ENCODE results near the gene ANAPC13. TPM values are rescaled to one million over a fixed set of nuclear protein-coding genes. Genes with fewer than 3 reads are reported as not detected.

ANAPC13 gene
- total RNA-seq, 2 donors from 2014 or later: 21.3 to 36.3 TPM

DNA sequence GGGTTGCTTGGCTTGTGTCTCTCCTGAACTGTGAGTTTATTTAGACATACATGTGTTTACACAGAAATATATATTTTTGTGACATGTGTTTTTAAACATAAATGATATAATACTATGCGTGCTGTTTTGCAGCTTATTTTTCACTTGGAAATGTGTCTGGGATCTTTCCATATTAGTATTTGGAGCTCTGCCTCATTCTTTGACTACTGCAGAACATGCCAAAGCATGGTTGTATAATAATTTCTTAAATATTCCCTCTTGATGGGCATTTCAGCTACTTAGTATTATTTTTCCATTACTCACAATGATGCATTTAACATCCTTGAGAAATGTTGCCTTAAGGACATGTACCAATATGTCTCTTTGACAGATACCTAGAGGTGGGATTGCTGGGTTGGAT lies 19.5 kb downstream of the ANAPC13 start:
- ATAC-seq: no peak

DNA sequence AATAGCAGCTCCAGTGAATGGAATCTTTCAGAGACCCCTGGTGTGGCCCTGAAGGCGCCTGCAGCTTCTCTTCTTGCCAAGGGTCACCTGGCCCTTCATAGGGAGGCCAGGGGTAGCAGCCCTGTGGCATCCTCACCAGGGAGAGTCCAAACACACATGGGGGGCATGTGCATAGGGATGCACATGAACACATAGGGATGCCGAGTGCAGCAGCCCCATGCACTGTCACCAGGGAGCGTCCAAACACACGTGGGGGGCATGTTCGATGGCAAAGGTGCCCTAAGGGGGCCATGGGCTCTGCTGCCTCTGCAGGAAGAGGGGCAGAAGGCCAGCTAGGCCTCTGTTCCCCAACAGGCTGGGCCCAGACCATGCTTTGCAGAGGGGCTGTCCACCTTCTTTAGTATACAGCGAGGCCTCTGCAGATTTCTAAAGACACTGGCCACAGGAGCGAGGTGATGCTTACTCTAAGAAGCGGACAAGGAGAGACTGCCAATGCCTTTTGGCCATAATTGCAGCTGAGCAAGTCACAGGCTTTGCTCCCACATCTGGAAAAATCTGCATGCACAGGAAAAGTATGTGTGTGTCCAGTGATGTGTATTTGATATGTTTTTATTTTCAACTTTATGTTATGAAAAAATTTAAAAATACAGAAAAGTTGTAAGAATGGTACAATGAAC lies 21.0 kb downstream of the ANAPC13 start:
- Histone ChIP-seq H3K4me1 (no peaks in the 10 kb centered on the region), H3K27me3 (no peaks in the 10 kb centered on the region), H3K9me3 (no peaks in the 10 kb centered on the region), H3K36me3 (replicated peaks in 1 of 2; ENCODE audit: insufficient read depth in 1 of 2, low read depth in 2 of 2) (no peaks in the 10 kb centered on the region), H3K27ac (peak overlapping the region in 1 of 4 donors; percentile 30), H3K4me3 (no peak overlapping the region)
- 71 to 75% methylated on average over 6 to 8 of the region's 8 CpGs for WGBS, 2 donors
- DNase-seq (no peak), ATAC-seq (no peak)
- TF ChIP-seq POLR2A (IDR thresholded peaks at IDR 0.05): no peak
- TF ChIP-seq, protein P1, sequence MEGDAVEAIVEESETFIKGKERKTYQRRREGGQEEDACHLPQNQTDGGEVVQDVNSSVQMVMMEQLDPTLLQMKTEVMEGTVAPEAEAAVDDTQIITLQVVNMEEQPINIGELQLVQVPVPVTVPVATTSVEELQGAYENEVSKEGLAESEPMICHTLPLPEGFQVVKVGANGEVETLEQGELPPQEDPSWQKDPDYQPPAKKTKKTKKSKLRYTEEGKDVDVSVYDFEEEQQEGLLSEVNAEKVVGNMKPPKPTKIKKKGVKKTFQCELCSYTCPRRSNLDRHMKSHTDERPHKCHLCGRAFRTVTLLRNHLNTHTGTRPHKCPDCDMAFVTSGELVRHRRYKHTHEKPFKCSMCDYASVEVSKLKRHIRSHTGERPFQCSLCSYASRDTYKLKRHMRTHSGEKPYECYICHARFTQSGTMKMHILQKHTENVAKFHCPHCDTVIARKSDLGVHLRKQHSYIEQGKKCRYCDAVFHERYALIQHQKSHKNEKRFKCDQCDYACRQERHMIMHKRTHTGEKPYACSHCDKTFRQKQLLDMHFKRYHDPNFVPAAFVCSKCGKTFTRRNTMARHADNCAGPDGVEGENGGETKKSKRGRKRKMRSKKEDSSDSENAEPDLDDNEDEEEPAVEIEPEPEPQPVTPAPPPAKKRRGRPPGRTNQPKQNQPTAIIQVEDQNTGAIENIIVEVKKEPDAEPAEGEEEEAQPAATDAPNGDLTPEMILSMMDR (IDR thresholded peaks at IDR 0.05): no peak
- intact Hi-C loops (cut with DNase I): no loop called here

More for the DNA sequence above, 19.5 kb downstream of the ANAPC13 start:
- H3K4me1 ChIP-seq: no peaks in the 10 kb centered on the region
- no peak for DNase-seq
- H3K4me3 ChIP-seq: no peak overlapping the region
- H3K27me3 ChIP-seq: no peaks in the 10 kb centered on the region
- WGBS, 2 donors: 85 to 93% methylated on average over 1 of the region's 1 CpG
- H3K9me3 ChIP-seq: no peaks in the 10 kb centered on the region
- no peak overlapping the region for H3K27ac ChIP-seq
- intact Hi-C loops (cut with DNase I): no loop called here
- H3K36me3 ChIP-seq (replicated peaks in 1 of 2; ENCODE audit: insufficient read depth in 1 of 2, low read depth in 2 of 2): no peaks in the 10 kb centered on the region
- TF ChIP-seq, protein P1 (IDR thresholded peaks at IDR 0.05): no peak
- no peak for TF ChIP-seq POLR2A (IDR thresholded peaks at IDR 0.05)

DNA sequence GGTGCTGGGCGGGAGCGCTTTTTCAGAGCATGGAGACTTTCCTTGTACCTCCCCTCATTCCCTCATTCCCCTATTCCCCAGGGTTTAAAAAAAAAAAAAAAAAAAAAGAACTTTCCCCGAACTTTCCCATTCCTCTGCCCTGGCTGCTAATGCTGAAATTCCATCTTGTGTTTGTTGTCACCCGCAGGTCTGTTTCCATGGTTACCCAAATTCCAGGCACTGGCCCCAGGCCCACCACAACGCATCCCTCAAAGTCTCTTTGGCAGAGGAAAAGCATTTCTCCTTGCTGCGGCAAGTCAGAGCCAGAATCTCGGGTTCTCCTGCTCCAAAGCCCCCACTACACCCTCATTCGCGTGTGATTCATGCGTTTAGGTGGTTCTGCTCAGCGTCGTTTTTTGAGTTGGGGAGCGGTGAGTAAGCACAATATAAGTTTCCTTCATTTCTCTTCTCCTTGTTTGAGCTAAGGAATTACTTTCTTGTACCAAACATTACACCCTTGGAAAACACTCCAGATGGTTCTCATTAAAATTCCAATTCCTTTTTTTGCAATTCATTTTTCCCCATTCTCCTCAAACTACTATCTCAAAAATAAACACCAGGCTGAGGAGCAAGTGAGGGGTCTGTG lies 21.6 kb downstream of the ANAPC13 start:
- TF ChIP-seq POLR2A (IDR thresholded peaks at IDR 0.05): no peak
- TF ChIP-seq, protein P1 (IDR thresholded peaks at IDR 0.05): no peak
- H3K9me3 ChIP-seq: no peaks in the 10 kb centered on the region
- intact Hi-C loops (cut with DNase I): no loop called here
- WGBS, 2 donors: 53 to 56% methylated on average over 13 of the region's 13 CpGs
- H3K4me1 ChIP-seq: no peaks in the 10 kb centered on the region
- ATAC-seq (peak; percentile 50), DNase-seq (peak; percentile 40 to 65 (median 49))
- H3K4me3 ChIP-seq: no peak overlapping the region
- H3K36me3 ChIP-seq (replicated peaks in 1 of 2; ENCODE audit: insufficient read depth in 1 of 2, low read depth in 2 of 2): no peaks in the 10 kb centered on the region
- H3K27ac ChIP-seq: peak overlapping the region in 1 of 4 donors; percentile 30
- H3K27me3 ChIP-seq: no peaks in the 10 kb centered on the region

DNA sequence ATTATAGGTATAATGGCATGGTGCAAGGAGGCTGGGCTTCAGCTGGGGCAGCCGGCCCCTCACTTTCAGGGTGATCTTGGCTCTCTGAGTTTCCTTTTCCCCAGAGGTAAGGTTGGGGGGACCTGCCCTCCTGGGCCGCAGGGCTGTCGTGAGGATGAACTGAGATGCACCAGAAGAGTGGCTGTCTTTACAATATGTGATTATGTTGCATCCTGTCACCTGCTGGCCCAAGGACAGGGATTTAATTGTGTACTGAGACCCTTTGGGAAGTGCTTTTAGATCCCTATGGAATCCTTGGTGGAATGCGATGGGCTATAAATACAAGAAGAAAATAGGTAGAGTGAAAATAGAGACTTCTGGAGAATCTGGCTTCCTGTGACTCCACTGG lies 22.1 kb downstream of the ANAPC13 start:
- Histone ChIP-seq H3K36me3 (replicated peaks in 1 of 2; ENCODE audit: insufficient read depth in 1 of 2, low read depth in 2 of 2) (no peaks in the 10 kb centered on the region), H3K27me3 (no peaks in the 10 kb centered on the region), H3K27ac (no peak overlapping the region), H3K9me3 (no peaks in the 10 kb centered on the region), H3K4me1 (no peaks in the 10 kb centered on the region), H3K4me3 (no peak overlapping the region)
- ATAC-seq: no peak
- WGBS, 2 donors: 83 to 89% methylated on average over 4 of the region's 4 CpGs
- TF ChIP-seq, protein P1 (IDR thresholded peaks at IDR 0.05): no peak
- no peak for TF ChIP-seq POLR2A (IDR thresholded peaks at IDR 0.05)
- intact Hi-C loops (cut with DNase I): no loop called here
- DNase-seq: no peak

Measured in body of pancreas (tissue), 4 donors.